ENCODE results near the gene PXMP2.

Gene PXMP2

GRCh38 chr12:132698341-132698740 lies 11.0 kb downstream of the PXMP2 start:
- no peak for DNase-seq

- no peak for DNase-seq
Observed at GRCh38 chr12:132700212-132700822, 12.9 kb downstream of the PXMP2 start.

- DNase-seq = no peak
Observed at GRCh38 chr12:132702640-132703039, 15.3 kb downstream of the PXMP2 start.

- no peak for DNase-seq
Observed at GRCh38 chr12:132703641-132704040, 16.3 kb downstream of the PXMP2 start.

- no peak for DNase-seq
Observed at GRCh38 chr12:132707241-132707640, 19.9 kb downstream of the PXMP2 start.

- DNase-seq = no peak
Observed at GRCh38 chr12:132708150-132708549, 20.8 kb downstream of the PXMP2 start.

GRCh38 chr12:132710043-132710404 lies 22.6 kb downstream of the PXMP2 start:
- no peak for DNase-seq

GRCh38 chr12:132710405-132711079 lies 23.2 kb downstream of the PXMP2 start, which contains the start of gene PGAM5:
Gene PGAM5 (plus strand): TSS chr12:132710842. CDS start chr12:132710877, 35 bp downstream.
- peak; percentile 62 for DNase-seq

- DNase-seq = no peak
Observed at GRCh38 chr12:132711080-132711843, 23.9 kb downstream of the PXMP2 start.

GRCh38 chr12:132713123-132713522 lies 25.7 kb downstream of the PXMP2 start:
- no peak for DNase-seq

- DNase-seq = no peak
Observed at GRCh38 chr12:132715874-132716273, 28.5 kb downstream of the PXMP2 start.

- no peak for DNase-seq
Observed at GRCh38 chr12:132716356-132716755, 29.0 kb downstream of the PXMP2 start.

- DNase-seq = no peak
Observed at GRCh38 chr12:132717011-132717410, 29.6 kb downstream of the PXMP2 start.

- DNase-seq = no peak
Observed at GRCh38 chr12:132717531-132718387, 30.4 kb downstream of the PXMP2 start.

GRCh38 chr12:132718644-132719043 lies 31.3 kb downstream of the PXMP2 start:
- no peak for DNase-seq

GRCh38 chr12:132719141-132719953 lies 32.0 kb downstream of the PXMP2 start:
- DNase-seq = no peak

GRCh38 chr12:132719954-132720324 lies 32.6 kb downstream of the PXMP2 start:
- no peak for DNase-seq

GRCh38 chr12:132720606-132721345 lies 33.4 kb downstream of the PXMP2 start:
- no peak for DNase-seq

- DNase-seq = no peak
Observed at GRCh38 chr12:132723015-132723763, 35.8 kb downstream of the PXMP2 start.

- no peak for DNase-seq
Observed at GRCh38 chr12:132723764-132724140, 36.4 kb downstream of the PXMP2 start.
